Stimulated activated CD8-positive, alpha-beta memory T cell treated with anti-CD3 and anti-CD28 coated beads, Interleukin-15, amount 100 ng/mL, for 1 hour (primary cell): ENCODE measurements around the gene PATJ.
"Not testable (repeated sequence)": the region's sequence is repeated elsewhere in the genome, so short reads cannot be mapped to it uniquely, and the experiment has no call there.

Experiments used
- DNase-seq: peaks from one replicate; pipeline ENCODE4 v3.0.0-alpha.2; 2020; ENCODE audit warnings: low read depth

PATJ gene

GRCh38 chr1:62209931-62210595, 467.8 kb downstream of the PATJ start:
- no peak for DNase-seq

- no peak for DNase-seq
Observed at GRCh38 chr1:62210960-62211359, 468.7 kb downstream of the PATJ start.

GRCh38 chr1:62212411-62212810, 470.1 kb downstream of the PATJ start:
- DNase-seq = no peak

- DNase-seq = no peak
Observed at GRCh38 chr1:62213075-62213914, 471.0 kb downstream of the PATJ start.

- no peak for DNase-seq
Observed at GRCh38 chr1:62218604-62219003, 476.3 kb downstream of the PATJ start.

- not testable (repeated sequence) for DNase-seq
Observed at GRCh38 chr1:62220456-62220855, 478.2 kb downstream of the PATJ start.

GRCh38 chr1:62221171-62221570, 478.9 kb downstream of the PATJ start:
- no peak for DNase-seq

- no peak for DNase-seq
Observed at GRCh38 chr1:62222321-62222720, 480.0 kb downstream of the PATJ start.

GRCh38 chr1:62224182-62224581, 481.9 kb downstream of the PATJ start:
- DNase-seq = no peak

- DNase-seq = no peak
Observed at GRCh38 chr1:62227496-62227895, 485.2 kb downstream of the PATJ start.
